Endothelial cell of umbilical vein (primary cell): ENCODE measurements around the gene TFDP1. TPM values are rescaled to one million over a fixed set of nuclear protein-coding genes. Genes with fewer than 3 reads are reported as not detected.

Experiments
- BruUV-seq: library from RNA; stranded (reverse); fragments of 400-500 nt; replicated peaks from 2 replicates; lab custom pipeline; 2021; lab: Mats Ljungman, UMichigan
- CTCF ChIA-PET: fragments of 300-600, 350-600 bp; sonication (Branson Sonifier 250); formaldehyde crosslinking; loops from one replicate; lab custom pipeline; 2021; ENCODE audit warnings: antibody characterized with exemption, inconsistent platforms; lab: Charles Lee
- POLR2A ChIA-PET: fragments of 300-600, 350-600 bp; sonication (Branson Sonifier 250); formaldehyde crosslinking; loops from one replicate; lab custom pipeline; 2021; ENCODE audit warnings: antibody characterized with exemption, inconsistent platforms; lab: Charles Lee
- DNase-seq: peaks from one replicate; pipeline ENCODE4 v3.0.0-alpha.2; 2011; ENCODE audit warnings: low read depth, low spot score
- FAIRE-seq: peaks from 2 replicates; lab custom pipeline; 2011; peaks lifted over from hg19 to GRCh38; lab: Jason Lieb, UNC
- H2AFZ ChIP-seq: 2 replicates; pipeline ENCODE4 v1.6.0; 2012; ENCODE audit warnings: low read depth, low read length, control low read depth, inconsistent platforms
- H3K27ac ChIP-seq: 2 replicates; pipeline ENCODE4 v1.5.1; 2011; ENCODE audit warnings: low read depth, mild to moderate bottlenecking, control low read depth, low read length, moderate library complexity; ENCODE audit not compliant: insufficient read depth
- H3K27me3 ChIP-seq, 2 experiments: 2 replicates each; pipeline versions ENCODE4 v1.6.0 to v1.6.1; 2011; ENCODE audit warnings: low read length in 2 of 2, mixed read lengths in 1 of 2; ENCODE audit not compliant: control insufficient read depth in 2 of 2, insufficient read depth in 2 of 2
- H3K36me3 ChIP-seq, 2 experiments: 2 replicates in 1 of 2; 3 replicates in 1 of 2; pipeline ENCODE4 v1.5.1; 2011; ENCODE audit warnings: low read length in 2 of 2, mild to moderate bottlenecking in 1 of 2, moderate library complexity in 1 of 2; ENCODE audit not compliant: control insufficient read depth in 2 of 2, insufficient read depth in 2 of 2; ENCODE audit errors: extremely low read depth in 1 of 2
- H3K4me1 ChIP-seq: 3 replicates; pipeline ENCODE4 v1.5.1; 2011; ENCODE audit warnings: mild to moderate bottlenecking, low read length; ENCODE audit not compliant: control insufficient read depth, insufficient read depth; ENCODE audit errors: extremely low read depth
- H3K4me2 ChIP-seq: 2 replicates; pipeline ENCODE4 v1.6.1; 2011; ENCODE audit warnings: low read length, control low read depth, mixed read lengths; ENCODE audit not compliant: insufficient read depth
- H3K4me3 ChIP-seq, 3 experiments: fragments of 200-600 bp in 1 of 3; sonication (generic), shearing (Covaris generic) in 1 of 3; replicated peaks in 1 of 3; 2 replicates each; pipeline ENCODE4 v1.5.1; 2011 to 2016; ENCODE audit warnings: control low read depth in 3 of 3, low read length in 3 of 3, mild to moderate bottlenecking in 2 of 3, inconsistent platforms in 1 of 3, low read depth in 1 of 3, moderate library complexity in 1 of 3; ENCODE audit not compliant: insufficient read depth in 1 of 3
- H3K79me2 ChIP-seq: 2 replicates; pipeline ENCODE4 v1.6.0; 2012; ENCODE audit warnings: low read length, inconsistent platforms; ENCODE audit not compliant: control insufficient read depth, insufficient read depth
- H3K9ac ChIP-seq: replicated peaks from 2 replicates; pipeline ENCODE3; 2011; ENCODE audit warnings: low read length, control low read depth; ENCODE audit not compliant: insufficient read depth; ENCODE audit errors: extremely low read depth
- H3K9me1 ChIP-seq: replicated peaks from 3 replicates; pipeline ENCODE4 v1.6.0; 2011; ENCODE audit warnings: mild to moderate bottlenecking, low read length; ENCODE audit not compliant: control insufficient read depth, insufficient read depth; ENCODE audit errors: extremely low read depth
- H3K9me3 ChIP-seq: replicated peaks from 2 replicates; pipeline ENCODE4 v1.5.1; 2012; ENCODE audit warnings: low read length, inconsistent platforms; ENCODE audit not compliant: control insufficient read depth, insufficient read depth
- H4K20me1 ChIP-seq: replicated peaks from 2 replicates; pipeline ENCODE3; 2011; ENCODE audit warnings: mild to moderate bottlenecking, low read length; ENCODE audit not compliant: control insufficient read depth, insufficient read depth; ENCODE audit errors: extremely low read depth
- CTCF ChIP-seq, 2 donors: IDR thresholded peaks; 1 replicate in 1 of 2; 2 replicates in 1 of 2; pipeline ENCODE4 v1.5.1; 2011; ENCODE audit warnings: low read length in 2 of 2, mild to moderate bottlenecking in 2 of 2, moderate library complexity in 2 of 2, control low read depth in 1 of 2, inconsistent platforms in 1 of 2, low read depth in 1 of 2; ENCODE audit not compliant: insufficient read depth in 1 of 2; ENCODE audit errors: extremely low read depth in 1 of 2
- EZH2 ChIP-seq: IDR thresholded peaks from 2 replicates; pipeline ENCODE4 v1.6.1; 2012; ENCODE audit warnings: borderline replicate concordance, low read depth, mild to moderate bottlenecking, moderate library complexity, low read length, inconsistent platforms; ENCODE audit not compliant: severe bottlenecking
- FOS ChIP-seq: IDR thresholded peaks from 2 replicates; pipeline ENCODE4 v1.6.1; 2011; ENCODE audit warnings: mild to moderate bottlenecking, low read length, moderate library complexity, borderline replicate concordance; ENCODE audit not compliant: insufficient read depth
- GATA2 ChIP-seq: IDR thresholded peaks from 2 replicates; pipeline ENCODE4 v1.7.0; 2011; ENCODE audit warnings: low read depth, mild to moderate bottlenecking, moderate library complexity, mixed read lengths, low read length; ENCODE audit not compliant: insufficient read length, insufficient read depth
- JUN ChIP-seq: IDR thresholded peaks from 2 replicates; pipeline ENCODE4 v1.6.1; 2011; ENCODE audit warnings: borderline replicate concordance, low read depth; ENCODE audit not compliant: insufficient read length, insufficient read depth
- MYC ChIP-seq: IDR thresholded peaks from one replicate; pipeline ENCODE4 v1.6.1; 2011; ENCODE audit warnings: mild to moderate bottlenecking, low read depth, low read length
- POLR2A ChIP-seq: IDR thresholded peaks from 2 replicates; pipeline ENCODE4 v1.6.1; 2012; ENCODE audit warnings: low read depth, mild to moderate bottlenecking, control low read depth, low read length
- POLR2AphosphoS5 ChIP-seq: IDR thresholded peaks from 2 replicates; pipeline ENCODE4 v1.6.1; 2012; ENCODE audit warnings: low read depth, mild to moderate bottlenecking, control low read depth, low read length, moderate library complexity; ENCODE audit not compliant: insufficient read depth
- dilution Hi-C: fragments of 300-500 bp; cut with MboI; formaldehyde crosslinking; loops from one replicate; pipeline ENCODE4 v1.15.0; 2019; ENCODE audit warnings: low sequenced_read_pairs; ENCODE audit not compliant: extremely low pct_ligation_motif_present
- intact Hi-C: fragments of 100-400 bp; cut with micrococcal nuclease; formaldehyde crosslinking; loops from one replicate; pipeline ENCODE4 v1.10.0; 2022
- polyA plus RNA-seq, 4 experiments: library from polyadenylated mRNA; depleted of rRNA in 3 of 4; stranded (reverse) in 3 of 4; unstranded in 1 of 4; fragments of >200 nt; gene quantifications; 2 replicates each; pipeline versions ENCODE4 v1.2.1 to v1.2.3, GENCODE V29; 2011 to 2012; ENCODE audit warnings: missing spikeins in 1 of 4
- total RNA-seq: library from RNA; stranded (reverse); gene quantifications from 2 replicates; pipeline ENCODE4 v1.2.3, GENCODE V29; 2021
- TF ChIP-seq, protein P1 (sequence below): IDR thresholded peaks from 2 replicates; pipeline ENCODE4 v1.6.1; 2011; ENCODE audit not compliant: insufficient read depth, insufficient read length

Gene TFDP1
- total and polyA plus RNA-seq, 2 donors (not counting 3 experiments of a cell fraction or from before 2014, with no cell fraction given): 64.3 to 137 TPM

DNA sequence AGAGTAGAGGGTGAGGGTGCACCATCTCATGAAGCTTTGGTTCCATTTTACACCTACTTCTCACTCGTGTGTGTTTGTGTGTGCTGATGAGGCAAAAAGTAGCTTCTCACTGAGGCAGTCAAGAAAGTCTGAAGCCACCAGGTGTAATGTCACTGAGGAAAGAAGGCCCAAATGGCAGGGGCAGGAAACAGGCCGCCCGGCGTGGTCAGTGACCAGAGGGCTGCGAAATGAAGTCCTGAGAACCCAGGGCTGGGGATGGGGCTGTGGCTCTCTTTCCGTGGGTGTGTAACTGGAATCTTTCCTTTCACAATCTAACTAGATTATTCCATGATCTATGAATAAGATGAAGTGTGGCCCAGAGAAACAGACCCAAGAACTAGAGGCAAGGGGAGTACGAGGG, 25.5 kb upstream of the TFDP1 start:
- no peak overlapping the region for H2AFZ ChIP-seq
- H3K27me3 ChIP-seq: no peaks in the 10 kb centered on the region
- H3K9me1 ChIP-seq: no peaks in the 10 kb centered on the region
- no peaks in the 10 kb centered on the region for H4K20me1 ChIP-seq
- H3K9me3 ChIP-seq: no peaks in the 10 kb centered on the region
- no peaks in the 10 kb centered on the region for H3K4me1 ChIP-seq
- H3K79me2 ChIP-seq: no peaks in the 10 kb centered on the region
- H3K4me2 ChIP-seq: no peak overlapping the region
- no TSS peak for BruUV-seq
- H3K36me3 ChIP-seq: no peaks in the 10 kb centered on the region
- no peak overlapping the region for H3K4me3 ChIP-seq
- no peak overlapping the region for H3K9ac ChIP-seq
- intact Hi-C loops (no loop called here), dilution Hi-C loops (no loop called here)
- ChIA-PET CTCF (interaction anchor here (0.9 kb wide), 1 partner anchor 14 kb away, joined by 3 read pairs; no protein-coding TSS in a partner anchor), POLR2A (no interaction called here)
- FAIRE-seq (no peak), DNase-seq (no peak)
- no peak for TF ChIP-seq MYC
- H3K27ac ChIP-seq: no peak overlapping the region

DNA sequence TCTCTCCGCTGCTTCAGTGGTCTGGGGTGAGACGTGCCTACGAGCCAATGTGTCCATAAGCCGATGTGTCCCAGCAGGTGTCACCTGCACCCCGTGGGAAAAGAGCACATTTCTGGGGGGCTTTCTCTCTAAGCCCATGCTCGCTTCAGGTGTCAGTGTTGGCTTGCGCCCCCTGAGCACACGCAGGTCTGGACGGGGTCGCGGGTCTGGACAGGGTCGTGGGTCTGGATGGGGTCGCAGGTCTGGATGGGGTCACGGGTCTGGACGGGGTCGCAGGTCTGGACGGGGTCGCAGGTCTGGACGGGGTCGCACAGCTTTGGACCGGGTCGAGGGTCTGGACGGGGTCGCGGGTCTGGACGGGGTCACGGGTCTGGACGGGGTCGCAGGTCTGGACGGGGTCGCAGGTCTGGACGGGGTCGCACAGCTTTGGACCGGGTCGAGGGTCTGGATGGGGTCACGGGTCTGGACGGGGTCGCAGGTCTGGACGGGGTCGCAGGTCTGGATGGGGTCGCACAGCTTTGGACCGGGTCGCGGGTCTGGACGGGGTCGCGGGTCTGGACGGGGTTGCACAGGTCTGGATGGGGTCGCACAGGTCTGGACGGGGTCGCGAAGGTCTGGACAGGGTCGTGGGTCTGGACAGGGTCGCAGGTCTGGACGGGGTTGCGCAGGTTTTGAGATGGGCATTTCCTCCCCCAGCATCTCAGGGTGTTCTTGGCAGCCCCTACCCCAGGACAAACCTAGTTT, 24.5 kb upstream of the TFDP1 start:
- no peak overlapping the region for H3K27ac ChIP-seq
- H3K9ac ChIP-seq: no peak overlapping the region
- no peaks in the 10 kb centered on the region for H3K9me3 ChIP-seq
- TF ChIP-seq POLR2AphosphoS5: no peak
- TF ChIP-seq, protein P1, sequence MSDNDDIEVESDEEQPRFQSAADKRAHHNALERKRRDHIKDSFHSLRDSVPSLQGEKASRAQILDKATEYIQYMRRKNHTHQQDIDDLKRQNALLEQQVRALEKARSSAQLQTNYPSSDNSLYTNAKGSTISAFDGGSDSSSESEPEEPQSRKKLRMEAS: no peak
- TF ChIP-seq MYC: no peak
- no peak for TF ChIP-seq GATA2
- no peak for TF ChIP-seq FOS
- TF ChIP-seq CTCF (IDR thresholded peaks at IDR 0.05; ENCODE audit: extremely low read depth in 1 of 2, insufficient read depth in 1 of 2, low read depth in 1 of 2, low read length in 2 of 2): no peak
- TF ChIP-seq JUN: no peak
- TF ChIP-seq POLR2A: no peak
- no peak for TF ChIP-seq EZH2
- no peak overlapping the region for H3K4me3 ChIP-seq
- POLR2A ChIA-PET: no interaction called here
- no peaks in the 10 kb centered on the region for H3K4me1 ChIP-seq
- no peak overlapping the region for H2AFZ ChIP-seq
- intact Hi-C loops: loop anchor here (5.0 to 10.0 kb wide), 2 partner anchors 163 to 285 kb away; no protein-coding TSS in a partner anchor
- no peak overlapping the region for H3K4me2 ChIP-seq
- no peaks in the 10 kb centered on the region for H3K27me3 ChIP-seq
- H3K79me2 ChIP-seq: no peaks in the 10 kb centered on the region
- DNase-seq: no peak
- no peaks in the 10 kb centered on the region for H4K20me1 ChIP-seq
- dilution Hi-C loops: no loop called here
- CTCF ChIA-PET: interaction anchor here (0.9 to 3.9 kb wide), 3 partner anchors 15 to 102 kb away, joined by 3 to 70 read pairs (median 45); no protein-coding TSS in a partner anchor
- H3K36me3 ChIP-seq: no peaks in the 10 kb centered on the region
- FAIRE-seq: no peak
- BruUV-seq: no TSS peak
- H3K9me1 ChIP-seq: no peaks in the 10 kb centered on the region
